GM21423 (cell line): ENCODE data around the gene FBN1.

Experiments used
- ATAC-seq: cut with Tn5 transposase; IDR thresholded peaks from one replicate; pipeline ENCODE4 v1.9.1; 2021; ENCODE audit warnings: mild to moderate bottlenecking, moderate library complexity; ENCODE audit not compliant: unreplicated experiment

FBN1 gene

GRCh38 chr15:48411971-48412591, 233.4 kb downstream of the FBN1 start:
- ATAC-seq: no peak

GRCh38 chr15:48409623-48410022, 235.9 kb downstream of the FBN1 start:
- ATAC-seq: no peak

GRCh38 chr15:48408327-48408726, 237.2 kb downstream of the FBN1 start:
- ATAC-seq: no peak

GRCh38 chr15:48407646-48408045, 237.9 kb downstream of the FBN1 start:
- ATAC-seq: no peak

GRCh38 chr15:48406911-48407310, 238.6 kb downstream of the FBN1 start:
- ATAC-seq: no peak

GRCh38 chr15:48406266-48406891, 239.1 kb downstream of the FBN1 start:
- ATAC-seq: no peak

GRCh38 chr15:48402427-48403177, 242.9 kb downstream of the FBN1 start:
- ATAC-seq: peak; percentile 45

GRCh38 chr15:48400086-48400485, 245.4 kb downstream of the FBN1 start:
- ATAC-seq: no peak

- no peak for ATAC-seq
These were observed 247.7 kb downstream of the FBN1 start for GRCh38 chr15:48397841-48398240.

GRCh38 chr15:48396020-48396419, 249.5 kb downstream of the FBN1 start:
- no peak for ATAC-seq

- ATAC-seq: no peak
These were observed 249.9 kb downstream of the FBN1 start for GRCh38 chr15:48395521-48396011.

GRCh38 chr15:48394970-48395369, 250.5 kb downstream of the FBN1 start:
- no peak for ATAC-seq

- no peak for ATAC-seq
These were observed 251.6 kb downstream of the FBN1 start for GRCh38 chr15:48393645-48394506.

- ATAC-seq: no peak
These were observed 253.2 kb downstream of the FBN1 start for GRCh38 chr15:48392356-48392755.

- no peak for ATAC-seq
These were observed 253.6 kb downstream of the FBN1 start for GRCh38 chr15:48391950-48392349.

- ATAC-seq: no peak
These were observed 255.8 kb downstream of the FBN1 start for GRCh38 chr15:48389691-48390143.

- no peak for ATAC-seq
These were observed 256.6 kb downstream of the FBN1 start for GRCh38 chr15:48388910-48389309.

- ATAC-seq: no peak
These were observed 257.3 kb downstream of the FBN1 start for GRCh38 chr15:48388016-48388851.

- ATAC-seq: no peak
These were observed 260.3 kb downstream of the FBN1 start for GRCh38 chr15:48385031-48385830.
